Measurements from ENCODE around the gene MBLAC1. TPM values are rescaled to one million over a fixed set of nuclear protein-coding genes. Genes with fewer than 3 reads are reported as not detected.
A peak's percentile ranks its signal among the peaks of the same experiment; 100 is the strongest.

The MBLAC1 gene
- total RNA-seq, 1 donor from 2014 or later, result not detected

GRCh38 chr7:100081535-100082102 lies 45.1 kb upstream of the MBLAC1 start, which contains the start of gene ZNF3:
TSS of gene ZNF3 (minus strand) at chr7:100081723. CDS start at chr7:100077357, 4,366 bp downstream.
- Histone ChIP-seq H3K27ac (peak within 1 kb of the TSS; percentile 77 to 85), H3K27me3 (no peaks in the 10 kb centered on the region), H3K9me3 (no peaks in the 10 kb centered on the region), H3K36me3 (peaks cover 7 to 18% of the 10 kb centered on the region in 2 donors), H3K4me3 (peak within 1 kb of the TSS; percentile 87 to 97), H3K4me1 (peaks cover 0 to 26% of the 10 kb centered on the region in 2 donors)
- intact Hi-C loops (cut with DNase I), result loop anchor here (1.0 to 5.0 kb wide), 5 partner anchors 20 to 164 kb away; partner anchors contain the start of genes AP4M1, MCM7, TRIM4 and ZKSCAN1
- peak; percentile 93 to 97 (median 96) for TF ChIP-seq CTCF (IDR thresholded peaks at IDR 0.05)
- DNase-seq (ENCODE audit: low spot score in 2 of 2), result peak; percentile 93 to 99

GRCh38 chr7:100082978-100083377 lies 43.8 kb upstream of the MBLAC1 start:
- intact Hi-C loops (cut with DNase I), result loop anchor here (5.0 kb wide), 2 partner anchors 91 to 166 kb away; partner anchors contain the start of gene TRIM4

GRCh38 chr7:100085515-100085914 lies 41.3 kb upstream of the MBLAC1 start:
- no peak overlapping the region for H3K4me3 ChIP-seq
- H3K27ac ChIP-seq, result no peak overlapping the region
- H3K27me3 ChIP-seq, result no peaks in the 10 kb centered on the region
- H3K9me3 ChIP-seq, result no peaks in the 10 kb centered on the region
- DNase-seq (ENCODE audit: low spot score in 2 of 2), result no peak
- peaks cover 0 to 5% of the 10 kb centered on the region in 2 donors for H3K36me3 ChIP-seq
- peaks cover 7 to 23% of the 10 kb centered on the region in 2 donors for H3K4me1 ChIP-seq
- intact Hi-C loops (cut with DNase I), result no loop called here
- TF ChIP-seq CTCF (IDR thresholded peaks at IDR 0.05), result no peak

More at GRCh38 chr7:100082978-100083377, 43.8 kb upstream of the MBLAC1 start:
- TF ChIP-seq CTCF (IDR thresholded peaks at IDR 0.05), result no peak
- DNase-seq (ENCODE audit: low spot score in 2 of 2), result no peak
- no peaks in the 10 kb centered on the region for H3K9me3 ChIP-seq
- H3K27ac ChIP-seq, result no peak overlapping the region
- H3K4me3 ChIP-seq, result no peak overlapping the region
- no peaks in the 10 kb centered on the region for H3K27me3 ChIP-seq
- peaks cover 5 to 9% of the 10 kb centered on the region in 2 donors for H3K36me3 ChIP-seq
- peaks cover 0 to 26% of the 10 kb centered on the region in 2 donors for H3K4me1 ChIP-seq

GRCh38 chr7:100087055-100087750 lies 39.6 kb upstream of the MBLAC1 start:
- Histone ChIP-seq H3K27ac (no peak overlapping the region), H3K4me1 (peaks cover 7 to 17% of the 10 kb centered on the region in 2 donors), H3K4me3 (no peak overlapping the region), H3K36me3 (peaks cover 16 to 22% of the 10 kb centered on the region in 2 donors), H3K27me3 (no peaks in the 10 kb centered on the region), H3K9me3 (no peaks in the 10 kb centered on the region)
- DNase-seq (ENCODE audit: low spot score in 2 of 2), result no peak
- intact Hi-C loops (cut with DNase I), result no loop called here
- no peak for TF ChIP-seq CTCF (IDR thresholded peaks at IDR 0.05)

- intact Hi-C loops (cut with DNase I), result no loop called here
- Histone ChIP-seq H3K9me3 (no peaks in the 10 kb centered on the region), H3K4me1 (peaks cover 7 to 10% of the 10 kb centered on the region in 2 donors), H3K4me3 (peak overlapping the region; percentile 79 to 88), H3K27me3 (no peaks in the 10 kb centered on the region), H3K36me3 (peaks cover 26 to 31% of the 10 kb centered on the region in 2 donors), H3K27ac (peak overlapping the region; percentile 77 to 82)
- no peak for DNase-seq (ENCODE audit: low spot score in 2 of 2)
- no peak for TF ChIP-seq CTCF (IDR thresholded peaks at IDR 0.05)
Observed at GRCh38 chr7:100088095-100088620, 38.6 kb upstream of the MBLAC1 start.

All from ascending aorta (tissue), 2 donors.